SK-N-SH (cell line): ENCODE results near the gene RNU1-2. TPM values are rescaled to one million over a fixed set of nuclear protein-coding genes. Genes with fewer than 3 reads are reported as not detected.
"Not testable (repeated sequence)": the region's sequence is repeated elsewhere in the genome, so short reads cannot be mapped to it uniquely, and the experiment has no call there.

Experiments
- CTCF ChIA-PET: fragments of 300-600, 350-600 bp; formaldehyde crosslinking; extraction: SDS; loops from one replicate; lab custom pipeline; 2021; lab: Yijun Ruan, JAX
- POLR2A ChIA-PET: fragments of 350-600 bp; sonication (Branson Sonifier 250); formaldehyde crosslinking; extraction: SDS; loops from one replicate; lab custom pipeline; 2020; ENCODE audit warnings: antibody characterized with exemption, inconsistent platforms; lab: Yijun Ruan, JAX
- DNase-seq: peaks from one replicate; pipeline ENCODE4 v3.0.0; 2012
- H2AFZ ChIP-seq: fragments of 200-600 bp; sonication (generic); 2 replicates; pipeline ENCODE4 v1.8.1; 2016; ENCODE audit warnings: antibody characterized with exemption, mild to moderate bottlenecking, low read depth
- H3F3A ChIP-seq: fragments of 200-600 bp; sonication (generic); replicated peaks from 2 replicates; pipeline ENCODE3; 2016; ENCODE audit warnings: antibody characterized with exemption, mild to moderate bottlenecking; ENCODE audit not compliant: insufficient read depth
- H3K27ac ChIP-seq, 2 experiments: fragments of 200-500 bp in 1 of 2; fragments of 200-600 bp in 1 of 2; sonication (Bioruptor generic) in 1 of 2; sonication (generic), shearing (Covaris generic) in 1 of 2; 2 replicates each; pipeline versions ENCODE4 v1.5.1 to v1.6.1; 2014 to 2016; ENCODE audit warnings: low read depth in 2 of 2, inconsistent platforms in 1 of 2, low read length in 1 of 2, mild to moderate bottlenecking in 1 of 2, mixed read lengths in 1 of 2
- H3K27me3 ChIP-seq: fragments of 200-600 bp; sonication (generic), shearing (Covaris generic); 2 replicates; pipeline ENCODE4 v1.6.1; 2016; ENCODE audit warnings: mixed run types; ENCODE audit not compliant: insufficient read depth
- H3K36me3 ChIP-seq, 2 experiments: fragments of 200-500 bp in 1 of 2; fragments of 200-600 bp in 1 of 2; sonication (Bioruptor generic) in 1 of 2; sonication (generic) in 1 of 2; replicated peaks in 1 of 2; 2 replicates each; pipeline versions ENCODE3 to v1.5.1; 2014 to 2016; ENCODE audit warnings: low read length in 1 of 2, mild to moderate bottlenecking in 1 of 2; ENCODE audit not compliant: insufficient read depth in 2 of 2, control insufficient read depth in 1 of 2
- H3K4me1 ChIP-seq, 2 experiments: fragments of 200-500 bp in 1 of 2; fragments of 200-600 bp in 1 of 2; sonication (Bioruptor generic) in 1 of 2; sonication (generic), shearing (Covaris generic) in 1 of 2; 2 replicates each; pipeline versions ENCODE4 v1.5.1 to v1.6.1; 2014 to 2016; ENCODE audit warnings: low read depth in 1 of 2, low read length in 1 of 2, mixed run types in 1 of 2; ENCODE audit not compliant: insufficient read depth in 2 of 2, control insufficient read depth in 1 of 2
- H3K4me2 ChIP-seq: fragments of 200-600 bp; sonication (generic), shearing (Covaris generic); 2 replicates; pipeline ENCODE4 v1.6.1; 2017; ENCODE audit warnings: mixed run types
- H3K4me3 ChIP-seq, 2 experiments: fragments of 200-500 bp in 1 of 2; fragments of 200-600 bp in 1 of 2; sonication (Bioruptor generic) in 1 of 2; sonication (generic), shearing (Covaris generic) in 1 of 2; 2 replicates each; pipeline versions ENCODE4 v1.5.1 to v1.8.1; 2014 to 2016; ENCODE audit warnings: low read depth in 2 of 2, inconsistent platforms in 1 of 2, low read length in 1 of 2, mild to moderate bottlenecking in 1 of 2, mixed read lengths in 1 of 2, moderate library complexity in 1 of 2
- H3K79me2 ChIP-seq: fragments of 200-600 bp; sonication (generic); 2 replicates; pipeline ENCODE4 v1.8.1; 2017; ENCODE audit warnings: mild to moderate bottlenecking; ENCODE audit not compliant: insufficient read depth
- H3K9ac ChIP-seq: fragments of 200-600 bp; sonication (generic); 2 replicates; pipeline ENCODE4 v1.6.1; 2017; ENCODE audit warnings: mixed run types
- H3K9me2 ChIP-seq: fragments of 200-600 bp; sonication (generic); 2 replicates; pipeline ENCODE4 v1.6.1; 2017; ENCODE audit warnings: mixed run types
- H3K9me3 ChIP-seq: fragments of 200-600 bp; sonication (generic); 2 replicates; pipeline ENCODE4 v1.6.1; 2017; ENCODE audit warnings: mixed run types, mild to moderate bottlenecking, moderate library complexity
- H4K20me1 ChIP-seq: fragments of 200-600 bp; sonication (generic); 2 replicates; pipeline ENCODE4 v1.6.1; 2017; ENCODE audit warnings: mild to moderate bottlenecking, mixed run types; ENCODE audit not compliant: insufficient read depth
- CHD2 ChIP-seq: fragments of 150-350 bp; IDR thresholded peaks from 2 replicates; pipeline ENCODE4 v1.6.1; 2018; ENCODE audit warnings: low read length; ENCODE audit not compliant: partially characterized antibody
- CTCF ChIP-seq: fragments of 200-600 bp; sonication (generic); IDR thresholded peaks from 2 replicates; pipeline ENCODE4 v1.6.1; 2017; ENCODE audit warnings: antibody characterized with exemption, mild to moderate bottlenecking, moderate library complexity
- ELF1 ChIP-seq: IDR thresholded peaks from 2 replicates; pipeline ENCODE4 v1.4.0; 2012
- GATA2 ChIP-seq: sonication (generic); formaldehyde crosslinking; IDR thresholded peaks from 2 replicates; pipeline ENCODE4 v1.5.0; 2020; ENCODE audit warnings: mild to moderate bottlenecking, missing genetic modification reagents
- IRF3 ChIP-seq: fragments of 150-350 bp; IDR thresholded peaks from 2 replicates; pipeline ENCODE4 v1.6.1; 2016; ENCODE audit warnings: mild to moderate bottlenecking, low read depth, low read length
- MAX ChIP-seq: IDR thresholded peaks from 2 replicates; pipeline ENCODE4 v1.4.0; 2012; ENCODE audit warnings: low read depth
- POLR2AphosphoS5 ChIP-seq: IDR thresholded peaks from 2 replicates; pipeline ENCODE4 v1.6.1; 2012; ENCODE audit warnings: low read depth, low read length
- RAD21 ChIP-seq: IDR thresholded peaks from 2 replicates; pipeline ENCODE4 v1.6.1; 2012; ENCODE audit warnings: mild to moderate bottlenecking, low read length
- RCOR1 ChIP-seq: fragments of 150-350 bp; IDR thresholded peaks from 2 replicates; pipeline ENCODE4 v1.6.1; 2017; ENCODE audit warnings: antibody characterized with exemption, low read length
- RFX5 ChIP-seq: IDR thresholded peaks from 2 replicates; pipeline ENCODE4 v1.6.1; 2012; ENCODE audit warnings: mild to moderate bottlenecking, improper control_type of control experiment, low read length
- RXRA ChIP-seq: IDR thresholded peaks from 2 replicates; pipeline ENCODE4 v1.4.0; 2012; ENCODE audit warnings: low read depth, mild to moderate bottlenecking, borderline replicate concordance
- SIN3A ChIP-seq: IDR thresholded peaks from 2 replicates; pipeline ENCODE4 v1.6.1; 2012; ENCODE audit warnings: low read depth, mild to moderate bottlenecking, low read length, moderate library complexity, borderline replicate concordance
- SMC3 ChIP-seq: IDR thresholded peaks from 2 replicates; pipeline ENCODE4 v1.6.1; 2012; ENCODE audit warnings: low read depth, low read length, improper control_type of control experiment
- TAF1 ChIP-seq: IDR thresholded peaks from 2 replicates; pipeline ENCODE4 v1.6.1; 2012; ENCODE audit warnings: low read depth, mild to moderate bottlenecking, low read length, moderate library complexity, borderline replicate concordance
- USF2 ChIP-seq: fragments of 150-350 bp; IDR thresholded peaks from 2 replicates; pipeline ENCODE4 v1.6.1; 2017; ENCODE audit warnings: antibody characterized with exemption, low read length, low read depth, borderline replicate concordance
- WGBS: methylation state at CpG from one replicate; pipeline ENCODE4 v1.1.6; 2017; ENCODE audit warnings: low lambda C conversion rate; 5-methylcytosine and 5-hydroxymethylcytosine counted together
- polyA plus RNA-seq, 3 experiments: library from polyadenylated mRNA; depleted of rRNA; stranded (reverse); fragments of >200 nt; gene quantifications; 2 replicates each; pipeline ENCODE4 v1.2.3, GENCODE V29; 2012

RNU1-2 gene
- polyA plus RNA-seq, 1 of the 3 experiments (the other 2 are of a cell fraction) = not detected

GRCh38 chr1:16927256-16927655, 31.5 kb downstream of the RNU1-2 start:
- CTCF ChIA-PET = no interaction called here
- peak; percentile 37 for DNase-seq
- POLR2A ChIA-PET = no interaction called here

GRCh38 chr1:16927711-16928485, 32.1 kb downstream of the RNU1-2 start:
- Histone ChIP-seq H3K4me3 (no peak overlapping the region), H3K79me2 (no peaks in the 10 kb centered on the region), H3K4me2 (no peak overlapping the region), H3K4me1 (peaks cover 0 to 20% of the 10 kb centered on the region in 2 experiments; a peak in 1 of 4 replicates), H3K9me2 (no peaks in the 10 kb centered on the region), H3K36me3 (peaks cover 0 to 3% of the 10 kb centered on the region in 2 experiments), H3K27ac (no peak overlapping the region), H3K9me3 (no peaks in the 10 kb centered on the region), H3K27me3 (no peaks in the 10 kb centered on the region), H2AFZ (no peak overlapping the region), H4K20me1 (no peaks in the 10 kb centered on the region), H3K9ac (no peak overlapping the region), H3F3A (no peaks in the 10 kb centered on the region)
- ChIA-PET POLR2A (no interaction called here), CTCF (interaction anchor here (1.4 kb wide), 1 partner anchor 118 kb away, joined by 3 read pairs; no protein-coding TSS in a partner anchor)
- WGBS = 92% methylated on average over 13 of the region's 13 CpGs
- DNase-seq = peak; percentile 52
- TF ChIP-seq CTCF (no peak), CHD2 (no peak), TAF1 (no peak)

More at GRCh38 chr1:16927256-16927655, 31.5 kb downstream of the RNU1-2 start:
- H3K9me2 ChIP-seq = no peaks in the 10 kb centered on the region
- H3K36me3 ChIP-seq = peaks cover 0 to 3% of the 10 kb centered on the region in 2 experiments
- H3K79me2 ChIP-seq = no peaks in the 10 kb centered on the region
- no peak overlapping the region for H3K4me3 ChIP-seq
- H3K4me2 ChIP-seq = no peak overlapping the region
- no peaks in the 10 kb centered on the region for H3K9me3 ChIP-seq
- TF ChIP-seq USF2 (no peak), ELF1 (no peak), RXRA (no peak), RCOR1 (no peak), GATA2 (CRISPR knock-in tag) (no peak), MAX (no peak), IRF3 (no peak), POLR2AphosphoS5 (no peak), SMC3 (no peak), RFX5 (no peak), RAD21 (no peak), SIN3A (no peak)
- no peaks in the 10 kb centered on the region for H3F3A ChIP-seq
- H4K20me1 ChIP-seq = no peaks in the 10 kb centered on the region
- no peaks in the 10 kb centered on the region for H3K27me3 ChIP-seq
- peaks cover 0 to 22% of the 10 kb centered on the region in 2 experiments; a peak in 1 of 4 replicates for H3K4me1 ChIP-seq
- H3K9ac ChIP-seq = no peak overlapping the region
- H2AFZ ChIP-seq = no peak overlapping the region
- H3K27ac ChIP-seq = no peak overlapping the region
- WGBS = 88% methylated on average over 14 of the region's 14 CpGs

GRCh38 chr1:16929146-16930041, 33.6 kb downstream of the RNU1-2 start:
- CTCF ChIA-PET = interaction anchor here (1.4 kb wide), 1 partner anchor 117 kb away, joined by 3 read pairs; no protein-coding TSS in a partner anchor

More at GRCh38 chr1:16929146-16930041, 33.6 kb downstream of the RNU1-2 start:
- H3K9ac ChIP-seq, H3K9me2 ChIP-seq, H4K20me1 ChIP-seq, H3K4me2 ChIP-seq, H2AFZ ChIP-seq, POLR2A ChIA-PET, H3K27ac ChIP-seq, H3K4me3 ChIP-seq, H3F3A ChIP-seq, H3K27me3 ChIP-seq, H3K9me3 ChIP-seq, H3K36me3 ChIP-seq, H3K79me2 ChIP-seq: not testable (repeated sequence)
- 93% methylated on average over 21 of the region's 24 CpGs for WGBS
- peaks cover 0 to 18% of the 10 kb centered on the region in 2 experiments; a peak in 1 of 4 replicates for H3K4me1 ChIP-seq
- DNase-seq = peak; percentile 21
